G401 (cell line): ENCODE data around the gene MTARC2. TPM values are rescaled to one million over a fixed set of nuclear protein-coding genes. Genes with fewer than 3 reads are reported as not detected.

Experiments
- DNase-seq: peaks from one replicate; pipeline ENCODE4 v3.0.0-alpha.2; 2015; ENCODE audit warnings: low spot score
- in situ Hi-C: cut with HindIII; loops from 2 replicates; pipeline ENCODE4 v1.10.0; 2016; ENCODE audit warnings: low sequenced_read_pairs, mixed read lengths
- total RNA-seq: library from RNA; depleted of rRNA; stranded (reverse); fragments of >200 nt; shearing (Covaris generic); gene quantifications from 2 replicates; pipeline ENCODE4 v1.2.3, GENCODE V29; 2014

Gene MTARC2
- total RNA-seq, 1 experiment from 2014 or later: not detected

GRCh38 chr1:220789532-220790147 lies 41.5 kb downstream of the MTARC2 start:
- no peak for DNase-seq
- in situ Hi-C loops: no loop called here

DNA sequence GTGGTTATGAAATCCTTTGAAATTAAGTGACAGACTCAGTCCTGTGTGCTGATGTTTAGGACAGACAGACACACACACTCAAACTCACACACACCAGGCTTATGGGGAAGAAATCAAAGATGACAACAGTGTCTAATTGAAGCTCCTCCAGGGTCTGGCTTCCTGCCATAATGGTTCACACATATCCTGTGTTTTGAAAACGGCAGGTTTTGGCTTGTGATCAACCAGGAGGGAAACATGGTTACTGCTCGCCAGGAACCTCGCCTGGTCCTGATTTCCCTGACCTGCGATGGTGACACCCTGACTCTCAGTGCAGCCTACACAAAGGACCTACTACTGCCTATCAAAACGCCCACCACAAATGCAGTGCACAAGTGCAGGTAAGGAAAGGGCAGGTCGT lies 43.2 kb downstream of the MTARC2 start:
- in situ Hi-C loops: no loop called here
- DNase-seq: no peak

DNA sequence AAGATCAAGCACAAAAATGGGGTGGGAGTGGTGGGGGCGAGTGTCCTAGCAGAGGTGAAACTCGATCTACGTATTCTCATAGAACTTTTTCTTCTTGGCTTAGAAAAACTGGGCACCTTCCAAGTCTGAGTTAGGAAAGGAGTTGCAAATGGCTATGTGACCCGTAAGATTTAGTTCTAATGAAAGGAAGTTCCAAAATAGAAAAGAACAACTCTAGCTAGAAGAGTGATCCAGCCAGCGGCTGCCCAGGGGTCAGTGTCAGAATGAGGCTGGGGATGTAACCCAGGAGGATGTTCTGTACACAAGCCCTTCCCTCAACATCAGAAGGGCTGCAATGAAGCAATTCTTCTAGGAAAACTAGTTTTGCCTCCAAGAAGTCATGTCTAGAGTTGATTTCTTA lies 43.8 kb downstream of the MTARC2 start:
- no peak for DNase-seq
- in situ Hi-C loops: no loop called here

DNA sequence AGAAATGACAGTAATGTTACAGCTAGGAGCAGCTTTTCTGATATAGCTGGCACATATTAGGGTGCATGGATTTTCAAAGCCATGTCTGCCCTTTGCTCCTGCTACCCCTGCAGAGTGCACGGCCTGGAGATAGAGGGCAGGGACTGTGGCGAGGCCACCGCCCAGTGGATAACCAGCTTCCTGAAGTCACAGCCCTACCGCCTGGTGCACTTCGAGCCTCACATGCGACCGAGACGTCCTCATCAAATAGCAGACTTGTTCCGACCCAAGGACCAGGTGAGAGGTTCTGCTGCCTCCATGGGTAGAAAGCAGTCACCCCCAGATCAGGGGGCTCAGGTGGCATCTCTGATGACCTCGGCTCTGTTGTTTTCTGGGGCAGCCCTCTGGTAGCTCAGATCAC lies 48.4 kb downstream of the MTARC2 start:
- in situ Hi-C loops: no loop called here
- DNase-seq: no peak

- in situ Hi-C loops: no loop called here
- no peak for DNase-seq
Measured at GRCh38 chr1:220797044-220797443, 48.9 kb downstream of the MTARC2 start.

DNA sequence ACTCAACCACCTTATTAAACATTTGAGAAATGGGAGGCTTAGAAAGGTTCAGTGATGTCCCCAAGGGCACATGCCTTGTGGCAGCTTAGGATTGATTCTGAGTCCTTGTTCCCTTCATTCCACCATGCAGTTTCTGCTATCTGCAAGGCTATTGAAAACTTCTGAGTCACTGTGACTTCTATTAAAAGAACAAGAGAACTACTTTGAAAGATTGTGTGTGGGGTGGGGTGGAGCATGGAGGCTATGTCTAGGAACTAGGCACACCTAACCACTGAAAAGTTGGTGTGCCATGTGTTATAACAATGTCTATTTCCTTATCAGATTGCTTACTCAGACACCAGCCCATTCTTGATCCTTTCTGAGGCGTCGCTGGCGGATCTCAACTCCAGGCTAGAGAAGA lies 49.4 kb downstream of the MTARC2 start:
- no peak for DNase-seq
- in situ Hi-C loops: no loop called here

DNA sequence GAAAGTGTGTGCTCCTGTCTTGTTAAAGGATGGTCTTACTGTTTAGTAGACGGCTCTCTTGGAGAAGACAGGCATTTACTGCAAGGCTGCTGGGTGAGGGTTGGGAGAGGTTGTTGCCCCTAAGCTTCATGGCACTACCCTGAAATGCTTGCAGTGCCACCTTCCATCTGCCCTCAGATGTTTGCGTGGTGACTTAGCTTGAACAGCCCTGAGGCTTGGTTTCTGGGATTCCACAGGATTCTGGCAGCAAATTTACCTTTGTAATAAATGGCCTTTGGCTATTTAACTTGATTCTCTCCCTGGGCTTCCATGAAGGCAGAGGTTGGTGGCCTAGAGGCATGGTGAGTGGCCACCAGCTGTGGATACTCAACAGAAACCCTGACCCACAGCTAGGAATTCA lies 50.2 kb downstream of the MTARC2 start:
- in situ Hi-C loops: no loop called here
- no peak for DNase-seq

- in situ Hi-C loops: no loop called here
- DNase-seq: no peak
Measured at GRCh38 chr1:220800262-220800661, 52.1 kb downstream of the MTARC2 start.

- DNase-seq: peak; percentile 38
- in situ Hi-C loops: no loop called here
Measured at GRCh38 chr1:220803401-220804201, 55.5 kb downstream of the MTARC2 start.

DNA sequence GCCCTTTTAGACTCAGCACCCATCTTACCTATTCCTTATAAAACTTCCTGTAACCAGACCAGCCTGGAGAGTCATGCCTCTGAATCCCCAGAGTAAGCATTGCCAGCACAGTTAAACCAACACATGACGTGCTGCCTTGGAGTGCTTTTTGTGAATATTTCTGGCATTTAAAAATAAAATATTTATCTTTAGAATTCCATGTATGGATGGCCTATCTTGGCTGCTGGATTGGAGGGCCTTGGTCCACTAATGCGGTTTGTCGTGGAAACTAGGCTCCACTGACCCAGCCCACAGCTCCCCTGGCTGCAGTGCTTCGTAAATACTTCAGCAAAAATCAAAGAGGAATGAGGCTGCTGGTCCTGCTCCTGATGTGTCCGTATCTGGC lies 56.1 kb downstream of the MTARC2 start:
- no peak for DNase-seq
- in situ Hi-C loops: no loop called here

DNA sequence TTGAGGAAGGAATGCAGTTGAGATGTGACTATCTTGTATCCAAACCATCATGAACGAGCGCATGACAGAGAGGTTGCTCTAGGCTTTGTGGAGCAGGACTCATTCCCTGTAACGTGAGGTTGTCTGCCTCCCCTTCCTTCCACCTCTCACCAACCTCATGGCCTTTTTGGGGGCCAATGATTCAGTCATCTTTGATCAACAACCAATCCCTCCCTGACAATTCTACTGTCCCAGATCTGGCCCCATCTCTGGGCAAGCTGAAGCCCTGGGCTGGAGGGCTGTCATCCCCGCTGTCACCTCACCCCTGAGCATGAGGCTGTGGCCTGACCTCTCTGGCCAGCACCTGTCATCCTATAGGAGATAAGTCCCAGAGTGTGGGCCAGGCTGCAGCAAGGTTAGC lies 58.3 kb downstream of the MTARC2 start:
- in situ Hi-C loops: no loop called here

DNA sequence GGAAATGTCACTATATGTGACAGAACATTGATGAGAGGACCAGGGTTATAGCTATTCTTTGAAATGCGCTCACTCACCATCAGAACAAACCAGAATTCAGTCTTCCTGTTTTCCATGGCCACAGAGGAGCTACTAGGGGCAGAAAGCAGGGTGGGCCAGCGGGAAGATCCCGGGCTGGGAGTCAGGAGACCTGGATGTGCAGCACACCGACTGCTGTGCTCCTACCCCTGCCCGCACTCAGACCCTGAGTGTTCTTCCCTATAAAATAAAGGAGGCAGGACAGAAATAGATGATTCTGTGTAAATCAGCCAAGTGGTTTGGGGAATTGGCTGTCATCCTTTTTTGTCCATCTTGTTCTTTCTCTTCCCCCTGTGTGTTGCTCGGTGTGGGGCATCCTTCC lies 59.6 kb downstream of the MTARC2 start:
- DNase-seq: no peak
- in situ Hi-C loops: no loop called here

More for the DNA sequence above, 58.3 kb downstream of the MTARC2 start:
- no peak for DNase-seq

- no peak for DNase-seq
- in situ Hi-C loops: no loop called here
Measured at GRCh38 chr1:220808345-220809186, 60.4 kb downstream of the MTARC2 start.

GRCh38 chr1:220809187-220809550 lies 61.0 kb downstream of the MTARC2 start:
- DNase-seq: no peak
- in situ Hi-C loops: no loop called here

GRCh38 chr1:220809704-220810103 lies 61.6 kb downstream of the MTARC2 start:
- no peak for DNase-seq
- in situ Hi-C loops: no loop called here

GRCh38 chr1:220810179-220810653 lies 62.1 kb downstream of the MTARC2 start:
- DNase-seq: peak; percentile 44

GRCh38 chr1:220810963-220811362 lies 62.8 kb downstream of the MTARC2 start:
- DNase-seq: no peak
- in situ Hi-C loops: no loop called here

More at GRCh38 chr1:220810179-220810653, 62.1 kb downstream of the MTARC2 start:
- in situ Hi-C loops: no loop called here

- in situ Hi-C loops: no loop called here
- no peak for DNase-seq
Measured at GRCh38 chr1:220811695-220812094, 63.6 kb downstream of the MTARC2 start.

- in situ Hi-C loops: no loop called here
Measured at GRCh38 chr1:220812308-220812707, 64.2 kb downstream of the MTARC2 start.

GRCh38 chr1:220813013-220813412 lies 64.9 kb downstream of the MTARC2 start:
- DNase-seq: no peak
- in situ Hi-C loops: no loop called here

More at GRCh38 chr1:220812308-220812707, 64.2 kb downstream of the MTARC2 start:
- DNase-seq: no peak
